Spleen (tissue), 13 donors: ENCODE measurements around the gene KLHL18. TPM values are rescaled to one million over a fixed set of nuclear protein-coding genes. Genes with fewer than 3 reads are reported as not detected.

Source experiments
- DNase-seq: peaks from one replicate; pipeline ENCODE4 v3.0.0-alpha.2; 2020
- H3K27ac ChIP-seq, 8 donors: fragments of 200-600 bp; sonication (generic) in 7 of 8; 1 replicate in 4 of 8; 2 replicates in 4 of 8; pipeline versions ENCODE4 v1.5.0 to v1.8.0; 2016 to 2021; ENCODE audit warnings: inconsistent platforms in 4 of 8, mild to moderate bottlenecking in 4 of 8, moderate library complexity in 1 of 8
- H3K27me3 ChIP-seq, 7 donors: fragments of 200-600 bp; sonication (generic) in 6 of 7; replicated peaks in 1 of 7; 1 replicate in 4 of 7; 2 replicates in 3 of 7; pipeline versions ENCODE4 v1.5.0 to v1.8.0; 2016 to 2021; ENCODE audit warnings: inconsistent platforms in 3 of 7, mild to moderate bottlenecking in 1 of 7
- H3K36me3 ChIP-seq, 6 donors: fragments of 200-600 bp; sonication (generic) in 5 of 6; 1 replicate in 4 of 6; 2 replicates in 2 of 6; pipeline versions ENCODE4 v1.5.0 to v1.8.0; 2016 to 2021; ENCODE audit warnings: inconsistent platforms in 2 of 6
- H3K4me1 ChIP-seq, 6 donors: fragments of 200-600 bp; sonication (generic) in 5 of 6; 1 replicate in 3 of 6; 2 replicates in 3 of 6; pipeline versions ENCODE4 v1.5.0 to v1.8.0; 2016 to 2021; ENCODE audit warnings: inconsistent platforms in 3 of 6
- H3K4me3 ChIP-seq, 8 donors: fragments of 200-600 bp; sonication (generic) in 7 of 8; 1 replicate in 4 of 8; 2 replicates in 4 of 8; pipeline versions ENCODE4 v1.5.0 to v1.8.0; 2016 to 2021; ENCODE audit warnings: inconsistent platforms in 4 of 8, mild to moderate bottlenecking in 4 of 8, moderate library complexity in 2 of 8
- H3K9me3 ChIP-seq, 8 donors: fragments of 200-600 bp; sonication (generic) in 7 of 8; 1 replicate in 4 of 8; 2 replicates in 4 of 8; pipeline versions ENCODE4 v1.5.0 to v1.8.0; 2016 to 2021; ENCODE audit warnings: inconsistent platforms in 4 of 8
- POLR2A ChIP-seq, 3 donors: fragments of 450-650 bp; IDR thresholded peaks; one replicate each; pipeline ENCODE4 v1.5.1; 2017; ENCODE audit warnings: antibody characterized with exemption in 3 of 3, mild to moderate bottlenecking in 1 of 3
- POLR2AphosphoS5 ChIP-seq, 3 donors: sonication (generic); formaldehyde crosslinking; IDR thresholded peaks; one replicate each; pipeline ENCODE4 v1.5.1; 2017; ENCODE audit warnings: antibody characterized with exemption in 3 of 3
- WGBS, 5 donors: extraction: QIAGEN DNeasy Blood & Tissue Kit in 3 of 5; methylation state at CpG; one replicate each; pipeline versions ENCODE4 v1.1.5 to v1.1.7; 2013 to 2018; 5-methylcytosine and 5-hydroxymethylcytosine counted together
- intact Hi-C: fragments of 100-400 bp; cut with DNase I; formaldehyde crosslinking; loops from one replicate; pipeline ENCODE4 v1.15.0; 2023; ENCODE audit warnings: low total_unique reads
- long read RNA-seq, 2 donors: transcript quantifications; one replicate each; lab custom pipeline, GENCODE V29; 2026
- polyA plus RNA-seq, 3 donors: library from polyadenylated mRNA; stranded (reverse); fragments of 200-250 nt; gene quantifications; one replicate each; pipeline ENCODE4 v1.2.1, GENCODE V29; 2013
- total RNA-seq, 7 donors: library from RNA; depleted of rRNA in 3 of 7; stranded (reverse); fragments of >200 nt in 3 of 7; fragmentation: NEBNext Ultra II Directional in 4 of 7; extraction: Animal tissue kit (Norgen Biotek cat#: 25700) in 4 of 7; gene quantifications; one replicate each; pipeline versions ENCODE4 v1.1.0 to v1.2.1, GENCODE V29; 2016 to 2021
- TF ChIP-seq, protein P1 (sequence below), 11 experiments: fragments of 200-600 bp in 7 of 11; fragments of 450-650 bp in 4 of 11; sonication (generic) in 4 of 11; IDR thresholded peaks in 8 of 11; conservative IDR thresholded peaks in 3 of 11; 1 replicate in 7 of 11; 2 replicates in 4 of 11; pipeline versions ENCODE4 v1.4.0 to v1.8.0; 2016 to 2021; ENCODE audit warnings: antibody characterized with exemption in 11 of 11, inconsistent platforms in 4 of 11, mild to moderate bottlenecking in 1 of 11
- donor health status: healthy with polysubstance abuse.
- donor health status: DM: no; HTN: no; CAD: no; lungs with moderate emphysema.
- donor health status: DM: no; HTN: no; CAD: no.
- donor health status: Bipolar disorder and iron deficiency.
- donor health status: healthy.
- donor health status: DM: no; HTN: no; CAD: no.
- donor health status: DM: yes; HTN: yes; CAD: no.

KLHL18 gene
- total RNA-seq (10 to 100 TPM; 22.0 to 44.6 (median 31.3) TPM), polyA plus RNA-seq (10 to 100 TPM; 19.2 to 28.3 (median 26.9) TPM)
- long read RNA-seq, donor 1, partial matches to known transcripts: 5 of 8 reads
- long read RNA-seq, donor 1, other reads (novel, unspliced or antisense): 0 of 8 reads
- long read RNA-seq, donor 2, partial matches to known transcripts: 0 of 2 reads
- long read RNA-seq, donor 2, other reads (novel, unspliced or antisense): 0 of 2 reads

DNA sequence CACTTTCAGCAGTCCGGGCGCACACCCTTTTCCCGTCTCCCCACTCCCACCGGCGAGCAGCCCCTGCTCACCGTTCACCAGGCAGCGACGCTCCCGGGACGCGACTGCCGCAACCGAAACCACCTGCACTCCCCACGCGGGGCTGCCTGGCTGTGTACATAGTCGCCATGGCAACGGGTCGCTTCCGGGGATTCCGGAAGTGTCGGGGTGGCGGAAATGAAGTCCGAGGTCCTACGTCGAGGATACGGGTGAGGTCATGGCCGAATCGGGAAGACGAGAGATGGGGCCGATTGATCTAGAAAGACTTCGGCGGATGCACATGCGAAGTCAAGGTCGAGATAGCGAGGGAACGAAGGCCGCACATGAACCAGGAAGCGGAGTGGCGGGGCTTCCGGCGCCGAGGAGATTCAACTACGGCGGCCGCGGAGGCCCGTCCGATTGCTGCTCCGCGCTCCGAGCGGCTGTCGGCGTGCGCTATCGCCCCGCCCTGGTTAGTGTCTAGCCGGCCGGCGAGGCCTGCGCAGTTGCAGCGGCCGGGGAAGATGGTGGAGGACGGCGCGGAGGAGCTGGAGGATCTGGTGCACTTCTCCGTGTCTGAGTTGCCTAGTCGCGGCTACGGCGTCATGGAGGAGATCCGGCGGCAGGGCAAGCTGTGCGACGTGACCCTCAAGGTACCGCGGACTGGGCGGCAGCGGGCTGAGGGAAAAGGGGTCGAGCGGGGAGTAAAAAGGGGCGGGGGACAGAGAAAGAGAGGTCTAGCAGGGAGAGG lies at the start of gene KLHL18, which contains the start of gene KIF9:
TSS of gene KLHL18 (plus strand) at position 521 of the 769 bp plus-strand sequence. CDS start at position 543, 22 bp downstream.
TSS of gene KIF9 (minus strand) at position 376 of the 769 bp plus-strand sequence. CDS start 5,425 bp downstream, outside the sequence.
- 0 to 1% (median 0%) methylated on average over 50 to 82 of the region's 82 CpGs for WGBS, 5 donors
- peak within 1 kb of the TSS; percentile 78 to 95 (median 84) for H3K4me3 ChIP-seq
- peak; percentile 99 for DNase-seq
- peaks cover 29 to 63% (median 49%) of the 10 kb centered on the region in 6 donors for H3K4me1 ChIP-seq
- peak within 1 kb of the TSS; percentile 79 to 97 (median 94) for H3K27ac ChIP-seq
- H3K9me3 ChIP-seq: no peaks in the 10 kb centered on the region
- H3K27me3 ChIP-seq: no peaks in the 10 kb centered on the region
- H3K36me3 ChIP-seq: peaks cover 0 to 10% (median 3%) of the 10 kb centered on the region in 6 donors
- peak; percentile 93 to 97 (median 96) for TF ChIP-seq POLR2AphosphoS5 (IDR thresholded peaks at IDR 0.05)
- TF ChIP-seq POLR2A (IDR thresholded peaks at IDR 0.05): peak in 2 of 3 donors; percentile 3 to 60
- TF ChIP-seq, protein P1, sequence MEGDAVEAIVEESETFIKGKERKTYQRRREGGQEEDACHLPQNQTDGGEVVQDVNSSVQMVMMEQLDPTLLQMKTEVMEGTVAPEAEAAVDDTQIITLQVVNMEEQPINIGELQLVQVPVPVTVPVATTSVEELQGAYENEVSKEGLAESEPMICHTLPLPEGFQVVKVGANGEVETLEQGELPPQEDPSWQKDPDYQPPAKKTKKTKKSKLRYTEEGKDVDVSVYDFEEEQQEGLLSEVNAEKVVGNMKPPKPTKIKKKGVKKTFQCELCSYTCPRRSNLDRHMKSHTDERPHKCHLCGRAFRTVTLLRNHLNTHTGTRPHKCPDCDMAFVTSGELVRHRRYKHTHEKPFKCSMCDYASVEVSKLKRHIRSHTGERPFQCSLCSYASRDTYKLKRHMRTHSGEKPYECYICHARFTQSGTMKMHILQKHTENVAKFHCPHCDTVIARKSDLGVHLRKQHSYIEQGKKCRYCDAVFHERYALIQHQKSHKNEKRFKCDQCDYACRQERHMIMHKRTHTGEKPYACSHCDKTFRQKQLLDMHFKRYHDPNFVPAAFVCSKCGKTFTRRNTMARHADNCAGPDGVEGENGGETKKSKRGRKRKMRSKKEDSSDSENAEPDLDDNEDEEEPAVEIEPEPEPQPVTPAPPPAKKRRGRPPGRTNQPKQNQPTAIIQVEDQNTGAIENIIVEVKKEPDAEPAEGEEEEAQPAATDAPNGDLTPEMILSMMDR (IDR thresholded peaks at IDR 0.05 in 8 of 11, conservative IDR thresholded peaks at IDR 0.05 in 3 of 11): peak in 1 of 11 experiments; percentile 13
- intact Hi-C loops: no loop called here

- no peaks in the 10 kb centered on the region for H3K36me3 ChIP-seq
- no peaks in the 10 kb centered on the region for H3K4me1 ChIP-seq
- DNase-seq: no peak
- TF ChIP-seq, protein P1 (IDR thresholded peaks at IDR 0.05 in 8 of 11, conservative IDR thresholded peaks at IDR 0.05 in 3 of 11): no peak
- TF ChIP-seq POLR2A (IDR thresholded peaks at IDR 0.05): no peak
- intact Hi-C loops: no loop called here
- H3K9me3 ChIP-seq: no peaks in the 10 kb centered on the region
- no peaks in the 10 kb centered on the region for H3K27me3 ChIP-seq
- 93 to 99% (median 94%) methylated on average over 3 of the region's 3 CpGs for WGBS, 5 donors
- H3K4me3 ChIP-seq: no peak overlapping the region
- no peak overlapping the region for H3K27ac ChIP-seq
Observed at GRCh38 chr3:47238017-47238416, 44.7 kb upstream of the KLHL18 start.

DNA sequence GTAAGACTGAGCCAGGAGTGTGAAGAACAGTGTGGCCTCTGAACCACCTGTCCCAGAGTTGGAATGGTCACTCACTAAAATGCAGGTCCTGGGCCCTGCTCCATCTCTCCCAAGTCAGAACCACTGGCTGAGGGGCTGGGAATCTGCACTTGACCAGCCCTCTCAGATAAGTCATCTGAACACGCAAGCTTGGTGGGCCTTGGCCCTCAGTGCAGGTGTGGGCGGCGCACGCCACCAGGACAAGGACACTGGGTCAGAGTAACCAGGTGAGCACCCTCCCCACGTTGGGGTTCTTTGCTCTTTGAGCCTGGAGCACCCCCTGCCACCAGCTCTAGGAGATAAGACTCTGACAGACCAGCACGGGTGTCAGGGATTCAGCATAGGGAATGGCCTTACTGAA lies 42.8 kb upstream of the KLHL18 start:
- H3K4me3 ChIP-seq: no peak overlapping the region
- TF ChIP-seq, protein P1 (IDR thresholded peaks at IDR 0.05 in 8 of 11, conservative IDR thresholded peaks at IDR 0.05 in 3 of 11): no peak
- no peak for TF ChIP-seq POLR2A (IDR thresholded peaks at IDR 0.05)
- TF ChIP-seq POLR2AphosphoS5 (IDR thresholded peaks at IDR 0.05): no peak
- no peak overlapping the region for H3K27ac ChIP-seq
- H3K27me3 ChIP-seq: no peaks in the 10 kb centered on the region
- intact Hi-C loops: no loop called here
- no peaks in the 10 kb centered on the region for H3K36me3 ChIP-seq
- no peaks in the 10 kb centered on the region for H3K9me3 ChIP-seq
- 73 to 93% (median 90%) methylated on average over 2 to 6 of the region's 6 CpGs for WGBS, 5 donors
- no peaks in the 10 kb centered on the region for H3K4me1 ChIP-seq
- DNase-seq: no peak
